GM12878 (cell line): ENCODE results near the gene TTC19. TPM values are rescaled to one million over a fixed set of nuclear protein-coding genes. Genes with fewer than 3 reads are reported as not detected.

Experiments used
- ATAC-seq: fragments of 200-7000 bp; cut with Tn5 transposase; 3 replicates; pipeline ENCODE4 v1.9.1; 2020; ENCODE audit warnings: mild to moderate bottlenecking, moderate library complexity
- BruUV-seq: library from RNA; stranded (reverse); fragments of 400-500 nt; replicated peaks from 2 replicates; lab custom pipeline; 2021; lab: Mats Ljungman, UMichigan
- CTCF ChIA-PET: fragments of 300-600 bp; sonication (Branson Sonifier 250); formaldehyde crosslinking; extraction: SDS; loops from one replicate; lab custom pipeline; 2021; ENCODE audit warnings: inconsistent platforms; lab: Yijun Ruan, JAX
- POLR2A ChIA-PET: fragments of 350-600 bp; formaldehyde crosslinking; extraction: SDS; loops from one replicate; lab custom pipeline; 2021; ENCODE audit warnings: inconsistent platforms; lab: Charles Lee
- RAD21 ChIA-PET: fragments of 300-600 bp; sonication (Branson Sonifier 250); formaldehyde crosslinking; loops from one replicate; lab custom pipeline; 2023; ENCODE audit warnings: antibody characterized with exemption; ENCODE audit not compliant: unreplicated experiment; lab: Charles Lee
- SMC1A ChIA-PET: fragments of 300-600 bp; sonication (Branson Sonifier 250); formaldehyde crosslinking; loops from one replicate; lab custom pipeline; 2023; ENCODE audit not compliant: unreplicated experiment, uncharacterized antibody; lab: Charles Lee
- DNase-seq: peaks from one replicate; pipeline ENCODE4 v3.0.0-alpha.2; 2011; ENCODE audit warnings: low read depth, low spot score
- FAIRE-seq: peaks from 3 replicates; lab custom pipeline; 2011; peaks lifted over from hg19 to GRCh38; lab: Jason Lieb, UNC
- H2AFZ ChIP-seq: 2 replicates; pipeline ENCODE4 v1.6.0; 2011; ENCODE audit warnings: low read depth, low read length, control low read depth; ENCODE audit not compliant: control insufficient read depth
- H3K27ac ChIP-seq: 2 replicates; pipeline ENCODE4 v1.5.1; 2011; ENCODE audit warnings: control low read depth; ENCODE audit not compliant: control insufficient read depth, insufficient read depth
- H3K27me3 ChIP-seq, 2 experiments: replicated peaks in 1 of 2; 2 replicates each; pipeline versions ENCODE4 v1.6.0 to v1.6.1; 2011; ENCODE audit warnings: low read length in 1 of 2; ENCODE audit not compliant: control insufficient read depth in 2 of 2, insufficient read depth in 2 of 2
- H3K36me3 ChIP-seq, 2 experiments: 2 replicates each; pipeline ENCODE4 v1.5.1; 2011; ENCODE audit warnings: low read length in 1 of 2; ENCODE audit not compliant: control insufficient read depth in 2 of 2, insufficient read depth in 2 of 2
- H3K4me1 ChIP-seq: 2 replicates; pipeline ENCODE4 v1.6.1; 2011; ENCODE audit warnings: mild to moderate bottlenecking, low read length, moderate library complexity, mixed read lengths; ENCODE audit not compliant: control insufficient read depth, insufficient read depth
- H3K4me2 ChIP-seq: 2 replicates; pipeline ENCODE4 v1.6.0; 2011; ENCODE audit warnings: control low read depth; ENCODE audit not compliant: control insufficient read depth, insufficient read depth
- H3K4me3 ChIP-seq: fragments of 200-600 bp; sonication (generic); 2 replicates; pipeline ENCODE4 v1.5.1; 2016
- H3K79me2 ChIP-seq: 2 replicates; pipeline ENCODE4 v1.6.0; 2011; ENCODE audit warnings: low read length; ENCODE audit not compliant: control insufficient read depth, insufficient read depth
- H3K9ac ChIP-seq: 2 replicates; pipeline ENCODE4 v1.8.0; 2011; ENCODE audit warnings: low read length, control low read depth, mixed read lengths; ENCODE audit not compliant: control insufficient read depth, insufficient read depth
- H3K9me3 ChIP-seq: replicated peaks from 3 replicates; pipeline ENCODE4 v1.5.1; 2011; ENCODE audit warnings: mild to moderate bottlenecking, low read length; ENCODE audit not compliant: control insufficient read depth, insufficient read depth
- H4K20me1 ChIP-seq: 2 replicates; pipeline ENCODE4 v1.6.0; 2011; ENCODE audit not compliant: control insufficient read depth, insufficient read depth
- CEBPB ChIP-seq, 2 experiments: fragments of 150-350 bp in 1 of 2; IDR thresholded peaks; 2 replicates each; pipeline ENCODE4 v1.6.1; 2012 to 2014; ENCODE audit warnings: low read depth in 2 of 2, low read length in 2 of 2, borderline replicate concordance in 1 of 2, inconsistent platforms in 1 of 2
- SPI1 ChIP-seq: IDR thresholded peaks from 2 replicates; pipeline ENCODE4 v1.6.1; 2011; ENCODE audit warnings: low read depth, mild to moderate bottlenecking, low read length, moderate library complexity, borderline replicate concordance; ENCODE audit not compliant: insufficient read depth
- SREBF2 ChIP-seq: IDR thresholded peaks from 2 replicates; pipeline ENCODE4 v1.6.1; 2012; ENCODE audit warnings: mild to moderate bottlenecking, low read length
- WGBS: methylation state at CpG from one replicate; pipeline ENCODE4 v1.1.6; 2016; ENCODE audit warnings: low lambda C conversion rate; ENCODE audit not compliant: insufficient replicate concordance, insufficient coverage; ENCODE audit errors: missing lambda C conversion rate; 5-methylcytosine and 5-hydroxymethylcytosine counted together
- in situ Hi-C: fragments of 300-500 bp; cut with MboI; formaldehyde crosslinking; loops from 9 replicates; pipeline ENCODE4 v1.14.3; 2018; ENCODE audit warnings: mixed read lengths
- intact Hi-C: fragments of 100-400 bp; cut with micrococcal nuclease; formaldehyde crosslinking; loops from one replicate; pipeline ENCODE4 v1.14.2; 2022; ENCODE audit not compliant: unreplicated experiment
- polyA plus RNA-seq, 11 experiments: library from polyadenylated mRNA; depleted of rRNA in 4 of 11; unstranded in 6 of 11; stranded (reverse) in 5 of 11; fragments of >200 nt; fragmentation: Nextera tagmentation in 4 of 11; fragmentation: Illumina TruSeq in 1 of 11; extraction: Ambion mirVana in 4 of 11; extraction: Trizol in 1 of 11; gene quantifications; 1 replicate in 1 of 11; 2 replicates in 10 of 11; pipeline versions ENCODE4 v1.2.1 to v1.2.3, GENCODE V29; 2011 to 2016; ENCODE audit warnings: inconsistent platforms in 2 of 11, missing spikeins in 2 of 11, low read depth in 1 of 11
- total RNA-seq, 4 experiments: library from RNA; depleted of rRNA in 3 of 4; stranded (reverse); fragments of >200 nt in 3 of 4; fragmentation: Illumina TruSeq in 1 of 4; extraction: Trizol in 1 of 4; gene quantifications; 2 replicates each; pipeline versions ENCODE4 v1.2.1 to v1.2.3, GENCODE V29; 2013 to 2021
- TF ChIP-seq, protein P1 (sequence below): fragments of 450-650 bp; IDR thresholded peaks from 2 replicates; pipeline ENCODE4 v1.6.1; 2017; ENCODE audit warnings: mild to moderate bottlenecking, moderate library complexity

The TTC19 gene
- total and polyA plus RNA-seq, 10 of the 15 experiments (the other 5 are each of a cell fraction or from before 2014, with no cell fraction given) = 5.3 to 29.8 (median 20.1) TPM

GRCh38 chr17:15996322-15996721 lies 3.3 kb upstream of the TTC19 start:
- TF ChIP-seq CEBPB (IDR thresholded peaks at IDR 0.05; ENCODE audit: borderline replicate concordance in 1 of 2, low read depth in 2 of 2, low read length in 2 of 2) (peak in 1 of 2 experiments; percentile 37; a peak in 1 of 4 replicates), SREBF2 (no peak)
- no peak for DNase-seq
- Histone ChIP-seq H4K20me1 (no peaks in the 10 kb centered on the region), H3K36me3 (no peaks in the 10 kb centered on the region), H3K4me1 (peaks cover 11% of the 10 kb centered on the region; the same call in 1 of the 2 replicates), H3K9me3 (no peaks in the 10 kb centered on the region; the same call in 2 of the 3 replicates), H2AFZ (no peak overlapping the region), H3K9ac (no peak overlapping the region), H3K27ac (no peak overlapping the region), H3K4me3 (no peak overlapping the region), H3K27me3 (no peaks in the 10 kb centered on the region), H3K4me2 (no peak overlapping the region), H3K79me2 (peaks cover 14% of the 10 kb centered on the region)
- CTCF ChIA-PET = interaction anchor here (0.6 to 2.1 kb wide), 3 partner anchors 31 to 221 kb away, joined by 3 to 10 read pairs (median 5); partner anchors contain the start of gene PIGL
- 73% methylated on average over 6 of the region's 6 CpGs for WGBS
- no TSS peak for BruUV-seq
- no peak for ATAC-seq
- intact Hi-C loops (no loop called here), in situ Hi-C loops (loop anchor here (5.0 to 25.0 kb wide), 3 partner anchors 169 to 734 kb away; partner anchors contain the start of genes PMP22 and TVP23C)
- POLR2A ChIA-PET = interaction anchor here (0.6 kb wide), 1 partner anchor 501 kb away, joined by 6 read pairs; no protein-coding TSS in a partner anchor
- RAD21 ChIA-PET = interaction anchor here (0.6 to 1.3 kb wide), 2 partner anchors 26 to 1047 kb away, joined by 3 read pairs; no protein-coding TSS in a partner anchor
- no peak for FAIRE-seq
- SMC1A ChIA-PET = interaction anchor here (0.6 kb wide), 2 partner anchors 133 to 522 kb away, joined by 3 to 4 read pairs; no protein-coding TSS in a partner anchor

DNA sequence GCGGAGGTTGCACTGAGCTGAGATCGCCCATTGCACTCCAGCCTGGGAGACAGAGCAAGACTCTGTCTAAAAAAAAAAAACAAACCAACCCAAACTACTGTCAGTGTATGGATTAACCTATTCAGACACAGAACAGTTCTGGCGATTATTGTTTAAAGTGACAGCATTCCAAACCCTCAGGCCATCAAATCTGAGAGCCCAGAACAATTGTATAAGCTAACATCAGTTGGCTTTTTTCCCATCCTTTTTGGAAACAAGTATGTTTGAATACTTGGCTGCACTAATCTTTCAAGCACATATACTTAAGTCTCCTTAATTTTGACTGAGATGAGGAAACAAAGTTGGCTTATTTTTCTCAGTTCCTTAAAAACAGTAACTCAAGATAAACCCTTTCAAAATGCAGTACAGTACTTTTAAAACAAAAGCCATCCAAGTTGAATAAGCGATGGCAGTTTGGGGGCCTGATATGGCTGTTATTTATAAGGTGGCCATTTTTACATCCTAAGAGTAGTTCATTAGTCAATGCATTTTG lies 1.5 kb upstream of the TTC19 start:
- Histone ChIP-seq H2AFZ (no peak overlapping the region), H3K27me3 (no peaks in the 10 kb centered on the region), H3K4me2 (no peak overlapping the region), H3K36me3 (peaks cover 2 to 4% of the 10 kb centered on the region in 2 experiments; a peak in 2 of 4 replicates), H3K4me3 (no peak overlapping the region), H3K9ac (no peak overlapping the region), H3K79me2 (peaks cover 23% of the 10 kb centered on the region), H3K27ac (no peak overlapping the region), H3K4me1 (peaks cover 11% of the 10 kb centered on the region), H3K9me3 (peaks cover 2% of the 10 kb centered on the region), H4K20me1 (no peaks in the 10 kb centered on the region)
- ChIA-PET RAD21 (interaction anchor here (0.9 to 1.8 kb wide), 3 partner anchors 53 to 523 kb away, joined by 3 to 8 read pairs (median 4); partner anchors contain the start of gene ADORA2B), CTCF (interaction anchor here (0.9 to 2.3 kb wide), 10 partner anchors 9 to 524 kb away, joined by 3 to 10 read pairs (median 4); partner anchors contain the start of gene ADORA2B), SMC1A (interaction anchor here (0.6 to 2.9 kb wide), 7 partner anchors 10 to 192 kb away, joined by 3 to 10 read pairs (median 5); partner anchors contain the start of gene ADORA2B), POLR2A (no interaction called here)
- 60% methylated on average over 4 of the region's 4 CpGs for WGBS
- FAIRE-seq = no peak
- TF ChIP-seq SPI1 = peak; percentile 57; the same call in 1 of the 2 replicates
- TF ChIP-seq, protein P1, sequence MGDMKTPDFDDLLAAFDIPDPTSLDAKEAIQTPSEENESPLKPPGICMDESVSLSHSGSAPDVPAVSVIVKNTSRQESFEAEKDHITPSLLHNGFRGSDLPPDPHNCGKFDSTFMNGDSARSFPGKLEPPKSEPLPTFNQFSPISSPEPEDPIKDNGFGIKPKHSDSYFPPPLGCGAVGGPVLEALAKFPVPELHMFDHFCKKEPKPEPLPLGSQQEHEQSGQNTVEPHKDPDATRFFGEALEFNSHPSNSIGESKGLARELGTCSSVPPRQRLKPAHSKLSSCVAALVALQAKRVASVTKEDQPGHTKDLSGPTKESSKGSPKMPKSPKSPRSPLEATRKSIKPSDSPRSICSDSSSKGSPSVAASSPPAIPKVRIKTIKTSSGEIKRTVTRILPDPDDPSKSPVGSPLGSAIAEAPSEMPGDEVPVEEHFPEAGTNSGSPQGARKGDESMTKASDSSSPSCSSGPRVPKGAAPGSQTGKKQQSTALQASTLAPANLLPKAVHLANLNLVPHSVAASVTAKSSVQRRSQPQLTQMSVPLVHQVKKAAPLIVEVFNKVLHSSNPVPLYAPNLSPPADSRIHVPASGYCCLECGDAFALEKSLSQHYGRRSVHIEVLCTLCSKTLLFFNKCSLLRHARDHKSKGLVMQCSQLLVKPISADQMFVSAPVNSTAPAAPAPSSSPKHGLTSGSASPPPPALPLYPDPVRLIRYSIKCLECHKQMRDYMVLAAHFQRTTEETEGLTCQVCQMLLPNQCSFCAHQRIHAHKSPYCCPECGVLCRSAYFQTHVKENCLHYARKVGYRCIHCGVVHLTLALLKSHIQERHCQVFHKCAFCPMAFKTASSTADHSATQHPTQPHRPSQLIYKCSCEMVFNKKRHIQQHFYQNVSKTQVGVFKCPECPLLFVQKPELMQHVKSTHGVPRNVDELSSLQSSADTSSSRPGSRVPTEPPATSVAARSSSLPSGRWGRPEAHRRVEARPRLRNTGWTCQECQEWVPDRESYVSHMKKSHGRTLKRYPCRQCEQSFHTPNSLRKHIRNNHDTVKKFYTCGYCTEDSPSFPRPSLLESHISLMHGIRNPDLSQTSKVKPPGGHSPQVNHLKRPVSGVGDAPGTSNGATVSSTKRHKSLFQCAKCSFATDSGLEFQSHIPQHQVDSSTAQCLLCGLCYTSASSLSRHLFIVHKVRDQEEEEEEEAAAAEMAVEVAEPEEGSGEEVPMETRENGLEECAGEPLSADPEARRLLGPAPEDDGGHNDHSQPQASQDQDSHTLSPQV = no peak
- in situ Hi-C loops = loop anchor here (5.0 to 25.0 kb wide), 3 partner anchors 171 to 736 kb away; partner anchors contain the start of genes PMP22 and TVP23C
- ATAC-seq = no peak
- intact Hi-C loops = loop anchor here (1.0 kb wide), 4 partner anchors 39 to 170 kb away; partner anchors contain the start of gene ADORA2B
- BruUV-seq = no TSS peak
- DNase-seq = no peak
